ENCODE data around the gene PHLDA2.

The PHLDA2 gene

DNA sequence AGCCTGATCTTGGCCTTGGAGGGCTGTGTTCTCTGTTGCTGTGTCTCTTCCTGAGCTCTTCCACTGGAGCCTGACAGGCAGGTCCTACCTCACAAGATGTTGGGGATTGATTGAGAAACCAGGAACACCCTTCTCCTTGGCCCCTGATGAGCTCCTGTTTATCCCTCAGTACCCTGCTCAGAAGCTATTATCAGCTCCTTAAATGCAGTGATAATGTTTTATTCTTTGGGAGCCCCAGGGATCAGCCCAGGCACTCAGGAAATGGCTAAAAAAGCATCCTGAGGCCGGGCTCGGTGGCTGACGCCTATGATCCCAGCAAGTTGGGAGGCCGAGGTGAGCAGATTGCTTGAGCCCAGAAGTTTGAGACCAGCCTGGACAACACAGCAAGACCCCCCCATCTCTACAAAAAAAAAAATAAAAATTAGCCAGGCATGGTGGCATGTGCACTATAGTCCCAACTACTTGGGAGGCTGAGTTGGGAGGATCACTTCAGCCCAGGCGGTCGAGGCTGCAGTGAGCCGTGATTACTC, 4.9 kb upstream of the PHLDA2 start:
- H3K14ac ChIP-seq (ENCODE audit: low read length), result no peak overlapping the region
- H3K4me1 ChIP-seq (ENCODE audit: control insufficient read depth in 2 of 2, insufficient read depth in 1 of 2, low read depth in 1 of 2, low read length in 2 of 2), result peaks cover 5 to 6% of the 10 kb centered on the region in 2 donors
- H4K8ac ChIP-seq (ENCODE audit: low read depth, low read length), result no peak overlapping the region
- no peak for DNase-seq (ENCODE audit: low spot score)
- no peak overlapping the region for H2BK120ac ChIP-seq (ENCODE audit: low read depth, low read length)
- H2BK15ac ChIP-seq (ENCODE audit: low read length), result peak overlapping the region; percentile 58
- no peak overlapping the region for H3K4me2 ChIP-seq (ENCODE audit: insufficient read depth, low read length, poor library complexity, severe bottlenecking)
- peak overlapping the region; percentile 48 for H3K18ac ChIP-seq (ENCODE audit: low read length)
- no peak overlapping the region for H2AFZ ChIP-seq (ENCODE audit: low read length)
- no peaks in the 10 kb centered on the region for H3K79me1 ChIP-seq (ENCODE audit: low read depth, low read length)
- H3K36me3 ChIP-seq (replicated peaks in 1 of 2; ENCODE audit: control insufficient read depth in 2 of 2, insufficient read depth in 2 of 2, low read length in 2 of 2), result no peaks in the 10 kb centered on the region
- no peak overlapping the region for H2BK12ac ChIP-seq (ENCODE audit: low read length)
- peak overlapping the region; percentile 55 for H3K23ac ChIP-seq (ENCODE audit: low read depth, low read length, poor library complexity)
- peaks cover 9 to 39% (median 24%) of the 10 kb centered on the region in 3 experiments for H3K27me3 ChIP-seq (ENCODE audit: control insufficient read depth in 3 of 3, insufficient read depth in 3 of 3, low read depth in 1 of 3, low read length in 3 of 3)
- H3K27ac ChIP-seq (replicated peaks; ENCODE audit: low read length), result no peak overlapping the region
- no CpG with 5 or more reads among the region's 7 CpGs for WGBS, 2 donors (ENCODE audit: extremely low coverage in 2 of 2, insufficient read length in 2 of 2, insufficient replicate concordance in 1 of 2)
- H2BK5ac ChIP-seq (ENCODE audit: low read length), result no peak overlapping the region
- no peak overlapping the region for H2AK5ac ChIP-seq (ENCODE audit: low read depth, low read length)
- no peak overlapping the region for H4K91ac ChIP-seq (ENCODE audit: low read depth, low read length, poor library complexity)
- no peak overlapping the region for H3K4me3 ChIP-seq (ENCODE audit: low read length in 2 of 2)
- no peak overlapping the region for H3K9ac ChIP-seq (ENCODE audit: low read depth, low read length, poor library complexity)
- no peak overlapping the region for H3K4ac ChIP-seq (ENCODE audit: low read length)
- H3K9me3 ChIP-seq (replicated peaks in 1 of 2; ENCODE audit: control insufficient read depth in 2 of 2, insufficient read depth in 1 of 2, low read depth in 1 of 2, low read length in 2 of 2), result peaks cover 11 to 17% of the 10 kb centered on the region in 2 donors

DNA sequence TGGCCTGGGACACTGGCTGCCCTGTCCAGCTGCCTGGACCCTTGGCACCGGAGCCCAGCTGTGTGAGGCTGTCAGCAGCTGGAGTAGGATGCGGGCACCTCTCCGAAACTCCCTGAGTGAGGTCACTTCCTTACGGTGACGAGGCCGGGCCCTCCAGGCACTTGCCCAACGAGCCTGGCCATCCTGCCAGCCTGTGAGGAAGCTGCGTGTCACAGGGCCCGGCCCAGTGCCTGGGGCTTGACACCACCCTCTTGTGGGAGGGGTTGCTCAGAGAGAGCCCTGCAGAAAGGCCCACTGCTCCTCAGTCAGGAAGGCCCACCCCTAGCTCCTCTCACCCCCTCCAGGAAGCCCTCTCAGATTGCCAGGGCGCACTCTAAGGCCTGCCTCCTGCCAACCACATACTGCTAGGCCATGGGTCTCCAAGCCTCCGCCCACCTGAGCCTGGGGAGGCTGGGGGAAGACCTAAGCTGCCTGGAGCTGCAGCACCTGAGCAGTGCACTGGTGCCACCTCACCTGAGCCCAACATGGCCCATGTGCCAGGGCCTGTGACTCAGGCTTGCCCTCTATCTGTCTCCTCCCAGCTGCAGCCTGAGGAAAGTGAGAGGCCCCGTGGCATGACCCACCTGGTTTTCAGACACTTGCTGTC, 4.3 kb upstream of the PHLDA2 start:
- WGBS, 2 donors (ENCODE audit: extremely low coverage in 2 of 2, insufficient read length in 2 of 2, insufficient replicate concordance in 1 of 2), result no CpG with 5 or more reads among the region's 12 CpGs
- Histone ChIP-seq H3K4ac (ENCODE audit: low read length) (no peak overlapping the region), H4K8ac (ENCODE audit: low read depth, low read length) (no peak overlapping the region), H2BK5ac (ENCODE audit: low read length) (no peak overlapping the region), H2BK12ac (ENCODE audit: low read length) (no peak overlapping the region), H3K9me3 (replicated peaks in 1 of 2; ENCODE audit: control insufficient read depth in 2 of 2, insufficient read depth in 1 of 2, low read depth in 1 of 2, low read length in 2 of 2) (peaks cover 6 to 11% of the 10 kb centered on the region in 2 donors), H3K79me1 (ENCODE audit: low read depth, low read length) (no peaks in the 10 kb centered on the region), H3K4me3 (ENCODE audit: low read length in 2 of 2) (no peak overlapping the region), H2BK15ac (ENCODE audit: low read length) (peak overlapping the region; percentile 58), H3K27ac (replicated peaks; ENCODE audit: low read length) (no peak overlapping the region), H3K27me3 (ENCODE audit: control insufficient read depth in 3 of 3, insufficient read depth in 3 of 3, low read depth in 1 of 3, low read length in 3 of 3) (peaks cover 15 to 44% (median 30%) of the 10 kb centered on the region in 3 experiments), H3K23ac (ENCODE audit: low read depth, low read length, poor library complexity) (peak overlapping the region; percentile 55), H3K18ac (ENCODE audit: low read length) (peak overlapping the region; percentile 48), H3K14ac (ENCODE audit: low read length) (no peak overlapping the region), H3K9ac (ENCODE audit: low read depth, low read length, poor library complexity) (peak overlapping the region; percentile 4), H2BK120ac (ENCODE audit: low read depth, low read length) (no peak overlapping the region), H3K36me3 (replicated peaks in 1 of 2; ENCODE audit: control insufficient read depth in 2 of 2, insufficient read depth in 2 of 2, low read length in 2 of 2) (no peaks in the 10 kb centered on the region), H2AFZ (ENCODE audit: low read length) (no peak overlapping the region), H3K4me2 (ENCODE audit: insufficient read depth, low read length, poor library complexity, severe bottlenecking) (no peak overlapping the region), H2AK5ac (ENCODE audit: low read depth, low read length) (peak overlapping the region; percentile 63), H3K4me1 (ENCODE audit: control insufficient read depth in 2 of 2, insufficient read depth in 1 of 2, low read depth in 1 of 2, low read length in 2 of 2) (peaks cover 6 to 7% of the 10 kb centered on the region in 2 donors), H4K91ac (ENCODE audit: low read depth, low read length, poor library complexity) (no peak overlapping the region)
- no peak for DNase-seq (ENCODE audit: low spot score)

DNA sequence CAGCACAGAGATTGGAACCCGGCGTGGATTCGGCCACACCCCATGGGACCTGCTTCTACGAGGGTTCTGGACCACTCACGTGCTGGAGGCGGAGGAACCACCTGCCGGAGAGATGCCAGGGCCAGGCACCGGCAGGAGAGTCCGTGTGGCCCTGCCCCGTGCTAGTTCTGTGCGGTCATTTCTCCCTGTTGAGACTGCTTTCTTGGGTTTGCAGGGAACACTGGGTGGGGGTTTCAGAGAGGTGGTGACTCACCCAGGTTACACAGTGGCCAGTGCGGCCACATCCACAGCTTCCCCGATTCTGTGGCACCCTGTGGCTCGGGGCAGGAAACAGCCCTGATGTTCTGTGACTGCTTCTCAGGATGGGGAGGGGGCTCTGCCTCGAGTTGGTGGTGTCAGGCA, 3.6 kb upstream of the PHLDA2 start:
- Histone ChIP-seq H3K9ac (ENCODE audit: low read depth, low read length, poor library complexity) (no peak overlapping the region), H3K4me3 (ENCODE audit: low read length in 2 of 2) (no peak overlapping the region), H3K27me3 (ENCODE audit: control insufficient read depth in 3 of 3, insufficient read depth in 3 of 3, low read depth in 1 of 3, low read length in 3 of 3) (peaks cover 22 to 51% (median 37%) of the 10 kb centered on the region in 3 experiments), H3K36me3 (replicated peaks in 1 of 2; ENCODE audit: control insufficient read depth in 2 of 2, insufficient read depth in 2 of 2, low read length in 2 of 2) (no peaks in the 10 kb centered on the region), H3K18ac (ENCODE audit: low read length) (peak overlapping the region; percentile 3), H4K91ac (ENCODE audit: low read depth, low read length, poor library complexity) (no peak overlapping the region), H2BK120ac (ENCODE audit: low read depth, low read length) (no peak overlapping the region), H2BK12ac (ENCODE audit: low read length) (no peak overlapping the region), H2BK5ac (ENCODE audit: low read length) (no peak overlapping the region), H3K9me3 (replicated peaks in 1 of 2; ENCODE audit: control insufficient read depth in 2 of 2, insufficient read depth in 1 of 2, low read depth in 1 of 2, low read length in 2 of 2) (peaks cover 9 to 12% of the 10 kb centered on the region in 2 donors), H3K79me1 (ENCODE audit: low read depth, low read length) (no peaks in the 10 kb centered on the region), H3K14ac (ENCODE audit: low read length) (no peak overlapping the region), H2AK5ac (ENCODE audit: low read depth, low read length) (peak overlapping the region; percentile 63), H3K23ac (ENCODE audit: low read depth, low read length, poor library complexity) (no peak overlapping the region), H3K27ac (replicated peaks; ENCODE audit: low read length) (no peak overlapping the region), H4K8ac (ENCODE audit: low read depth, low read length) (no peak overlapping the region), H3K4ac (ENCODE audit: low read length) (no peak overlapping the region), H2AFZ (ENCODE audit: low read length) (no peak overlapping the region), H2BK15ac (ENCODE audit: low read length) (no peak overlapping the region), H3K4me2 (ENCODE audit: insufficient read depth, low read length, poor library complexity, severe bottlenecking) (no peak overlapping the region), H3K4me1 (ENCODE audit: control insufficient read depth in 2 of 2, insufficient read depth in 1 of 2, low read depth in 1 of 2, low read length in 2 of 2) (peaks cover 6 to 7% of the 10 kb centered on the region in 2 donors)
- DNase-seq (ENCODE audit: low spot score), result no peak
- no CpG with 5 or more reads among the region's 15 CpGs for WGBS, 2 donors (ENCODE audit: extremely low coverage in 2 of 2, insufficient read length in 2 of 2, insufficient replicate concordance in 1 of 2)
